Glomerular visceral epithelial cell (primary cell): ENCODE results near the gene ZSWIM4.

Source experiments
- DNase-seq: peaks from one replicate; pipeline ENCODE4 v3.0.0-alpha.2; 2016; ENCODE audit errors: extremely low spot score

Gene ZSWIM4

DNA sequence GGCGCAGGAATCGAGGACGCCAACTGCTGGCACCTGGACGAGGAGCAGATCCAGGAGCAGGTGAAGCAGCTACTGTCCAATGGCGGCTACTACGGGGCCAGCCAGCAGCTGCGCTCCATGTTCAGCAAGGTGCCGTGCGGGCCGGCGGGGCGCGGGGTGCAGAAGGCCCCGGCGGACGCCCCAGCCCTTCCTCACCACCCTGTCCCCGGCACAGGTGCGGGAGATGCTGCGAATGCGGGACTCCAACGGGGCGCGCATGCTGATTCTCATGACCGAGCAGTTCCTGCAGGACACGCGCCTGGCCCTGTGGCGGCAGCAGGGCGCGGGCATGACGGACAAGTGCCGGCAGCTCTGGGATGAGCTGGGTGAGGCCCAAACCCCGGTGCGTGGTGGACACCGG is 13.6 kb downstream of the ZSWIM4 start:
- DNase-seq: no peak

DNA sequence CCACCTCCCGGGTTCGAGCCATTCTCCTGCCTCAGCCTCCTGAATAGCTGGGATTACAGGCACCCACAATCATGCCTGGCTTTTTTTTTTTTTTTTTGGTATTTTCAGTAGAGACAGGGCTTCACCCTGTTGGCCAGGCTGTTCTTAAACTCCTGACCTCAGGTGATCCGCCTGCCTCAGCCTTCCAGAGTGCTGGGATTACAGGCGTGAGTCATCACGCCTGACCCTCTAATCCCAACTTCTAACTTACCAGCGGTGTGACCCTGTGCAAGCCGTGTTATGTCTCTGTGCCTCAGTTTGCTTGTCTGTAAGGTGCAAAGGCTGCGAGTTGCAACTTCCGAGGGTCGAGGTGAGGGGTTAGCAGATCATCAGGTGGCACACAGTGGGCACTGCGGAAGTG is 17.3 kb downstream of the ZSWIM4 start:
- no peak for DNase-seq

- no peak for DNase-seq
These were observed 17.9 kb downstream of the ZSWIM4 start for GRCh38 chr19:13813147-13813546.

DNA sequence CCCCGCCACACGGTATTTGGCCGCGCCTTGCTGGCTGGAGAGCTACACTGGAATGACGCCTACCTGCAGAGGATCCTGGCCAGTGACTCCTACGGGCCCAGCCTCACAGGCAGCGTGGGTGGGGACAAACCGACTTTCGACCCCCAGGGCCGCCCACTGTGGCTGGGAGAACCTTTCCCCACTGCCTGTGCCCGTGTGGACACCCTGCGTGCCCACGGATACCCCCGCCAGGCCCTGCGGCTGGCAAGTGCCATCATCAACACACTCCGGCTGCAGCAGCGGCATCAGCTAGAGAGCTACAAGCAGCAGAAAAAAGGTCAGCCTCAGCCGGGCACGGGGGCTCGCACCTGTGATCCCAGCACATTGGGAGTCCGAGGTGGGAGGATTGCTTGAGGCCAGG is 19.3 kb downstream of the ZSWIM4 start:
- no peak for DNase-seq

- no peak for DNase-seq
These were observed 21.9 kb downstream of the ZSWIM4 start for GRCh38 chr19:13817018-13817614.

- no peak for DNase-seq
These were observed 22.6 kb downstream of the ZSWIM4 start for GRCh38 chr19:13817615-13818371.

- DNase-seq: no peak
These were observed 24.0 kb downstream of the ZSWIM4 start for GRCh38 chr19:13819238-13819637.

DNA sequence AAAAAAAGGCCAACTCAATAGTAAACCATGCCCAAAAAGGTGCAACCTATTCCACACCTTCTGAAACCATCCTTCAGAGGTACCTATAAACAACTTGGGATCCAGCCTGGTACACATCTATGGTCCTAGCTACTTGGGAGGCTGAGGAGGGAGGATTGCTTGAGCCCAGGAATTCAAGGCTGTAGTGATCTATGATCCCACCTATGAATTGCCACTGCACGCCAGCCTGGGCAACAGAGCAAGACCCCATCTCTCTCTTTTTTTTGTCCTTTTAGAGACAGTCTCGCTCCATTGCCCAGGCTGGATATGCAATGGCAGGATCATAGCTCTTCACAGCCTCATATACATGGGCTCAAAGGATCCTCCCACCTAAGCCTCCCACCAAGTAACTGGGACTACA is 26.0 kb downstream of the ZSWIM4 start:
- no peak for DNase-seq

DNA sequence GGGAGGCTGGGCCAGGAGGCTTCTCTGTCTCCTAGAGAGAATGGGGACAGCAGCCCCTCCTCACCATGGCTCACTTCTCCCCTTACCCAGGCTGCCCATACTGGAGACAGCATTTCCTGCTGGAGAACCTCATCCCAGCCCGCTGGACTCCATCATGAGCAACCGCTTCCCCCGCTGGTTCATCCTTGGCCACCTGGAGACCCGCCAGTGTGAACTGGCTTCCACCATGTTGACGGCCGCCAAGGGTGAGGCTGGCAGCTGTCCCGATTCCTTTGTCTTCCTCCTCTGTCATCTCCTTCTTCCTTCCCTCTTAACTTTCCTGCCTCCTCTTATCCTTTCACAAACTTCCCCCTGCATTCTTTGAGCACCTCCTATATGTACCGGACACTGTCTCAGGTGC is 28.0 kb downstream of the ZSWIM4 start:
- no peak for DNase-seq

GRCh38 chr19:13823901-13824300 is 28.7 kb downstream of the ZSWIM4 start:
- no peak for DNase-seq

- DNase-seq: no peak
These were observed 29.5 kb downstream of the ZSWIM4 start for GRCh38 chr19:13824703-13825102.

DNA sequence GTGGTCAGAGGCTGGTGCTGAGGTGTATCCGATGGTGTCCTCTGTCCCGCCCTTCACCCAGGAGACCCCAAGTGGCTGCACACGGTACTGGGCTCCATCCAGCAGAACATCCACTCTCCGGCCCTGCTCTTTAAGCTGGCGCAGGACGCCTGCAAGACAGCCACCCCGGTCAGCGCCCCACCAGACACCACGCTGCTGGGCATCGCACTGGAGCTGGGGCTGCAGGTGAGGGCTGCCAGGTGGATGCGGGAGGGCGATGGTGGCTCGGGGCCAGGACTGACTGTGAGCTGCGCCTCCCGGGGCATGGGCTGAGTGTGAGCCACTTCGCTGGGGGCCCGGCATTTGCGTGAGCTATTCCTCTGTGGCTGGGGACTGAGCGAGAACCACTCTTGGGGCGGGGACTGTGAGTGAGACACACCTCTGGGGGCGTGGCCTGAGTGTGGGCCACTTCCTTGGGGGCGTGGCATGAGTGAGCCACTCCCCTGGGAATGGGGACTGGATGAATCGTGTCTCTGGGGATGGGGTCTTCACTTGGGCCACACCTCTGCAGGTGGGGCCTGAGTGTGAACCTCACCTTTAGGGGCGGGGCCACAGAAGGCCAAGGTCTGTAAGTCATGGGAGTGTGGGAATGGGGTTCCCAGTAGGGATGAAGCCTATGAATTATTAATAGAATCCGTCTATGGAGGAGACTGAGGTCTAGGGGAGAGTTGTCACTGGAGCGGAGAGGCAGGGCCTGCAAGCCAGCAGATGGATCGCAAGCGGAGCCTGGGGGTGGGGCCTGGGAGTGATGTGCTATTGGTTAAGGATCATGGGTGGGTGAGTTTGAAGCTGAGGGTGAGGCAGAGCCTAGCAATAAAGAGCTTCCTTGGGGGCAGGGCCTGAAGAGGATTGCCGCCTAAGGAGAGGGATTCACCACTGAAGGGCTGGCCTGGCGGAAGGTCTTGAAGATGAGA is 30.5 kb downstream of the ZSWIM4 start:
- no peak for DNase-seq

- no peak for DNase-seq
These were observed 31.5 kb downstream of the ZSWIM4 start for GRCh38 chr19:13826652-13827235.

DNA sequence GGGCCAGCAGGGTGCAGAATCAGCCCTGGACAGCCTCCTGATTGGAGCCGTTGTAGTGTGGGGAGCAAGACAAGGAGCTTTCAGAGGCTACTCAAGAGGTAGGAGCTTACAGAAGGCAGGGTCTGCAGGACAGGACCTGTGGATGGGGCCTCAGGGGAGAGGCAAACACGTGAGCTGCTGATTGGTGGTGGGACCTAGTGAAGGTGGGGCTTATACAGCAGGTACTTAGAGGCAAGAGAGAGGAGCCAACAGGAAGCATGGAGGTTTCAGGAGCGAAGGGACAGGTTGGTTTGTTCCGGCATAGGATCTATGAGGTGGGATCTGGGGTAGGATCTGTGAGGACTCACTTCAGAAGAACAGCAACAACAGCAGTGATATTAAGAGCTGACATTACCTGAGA is 32.4 kb downstream of the ZSWIM4 start:
- DNase-seq: no peak

DNA sequence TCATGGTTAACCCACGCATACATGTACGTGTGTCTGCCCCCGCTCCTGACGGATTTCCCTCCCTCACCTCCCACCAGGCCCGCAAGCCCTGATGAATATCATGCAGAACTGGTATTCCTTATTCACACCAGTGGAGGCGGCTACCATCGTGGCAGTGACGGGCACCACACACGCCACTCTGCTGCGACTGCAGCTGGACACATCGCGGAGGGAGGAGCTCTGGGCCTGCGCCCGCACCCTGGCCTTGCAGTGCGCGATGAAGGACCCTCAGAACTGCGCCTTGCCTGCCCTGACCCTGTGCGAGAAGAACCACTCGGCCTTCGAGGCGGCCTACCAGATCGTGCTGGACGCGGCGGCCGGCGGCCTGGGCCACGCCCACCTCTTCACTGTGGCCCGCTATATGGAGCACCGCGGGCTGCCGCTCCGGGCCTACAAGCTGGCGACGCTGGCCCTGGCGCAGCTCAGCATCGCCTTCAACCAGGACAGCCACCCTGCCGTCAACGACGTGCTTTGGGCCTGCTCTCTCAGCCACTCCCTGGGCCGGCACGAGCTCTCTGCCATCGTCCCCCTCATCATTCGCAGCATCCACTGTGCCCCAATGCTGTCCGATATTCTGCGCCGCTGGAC is 35.0 kb downstream of the ZSWIM4 start:
- DNase-seq: no peak

- no peak for DNase-seq
These were observed 35.7 kb downstream of the ZSWIM4 start for GRCh38 chr19:13830741-13831536.

DNA sequence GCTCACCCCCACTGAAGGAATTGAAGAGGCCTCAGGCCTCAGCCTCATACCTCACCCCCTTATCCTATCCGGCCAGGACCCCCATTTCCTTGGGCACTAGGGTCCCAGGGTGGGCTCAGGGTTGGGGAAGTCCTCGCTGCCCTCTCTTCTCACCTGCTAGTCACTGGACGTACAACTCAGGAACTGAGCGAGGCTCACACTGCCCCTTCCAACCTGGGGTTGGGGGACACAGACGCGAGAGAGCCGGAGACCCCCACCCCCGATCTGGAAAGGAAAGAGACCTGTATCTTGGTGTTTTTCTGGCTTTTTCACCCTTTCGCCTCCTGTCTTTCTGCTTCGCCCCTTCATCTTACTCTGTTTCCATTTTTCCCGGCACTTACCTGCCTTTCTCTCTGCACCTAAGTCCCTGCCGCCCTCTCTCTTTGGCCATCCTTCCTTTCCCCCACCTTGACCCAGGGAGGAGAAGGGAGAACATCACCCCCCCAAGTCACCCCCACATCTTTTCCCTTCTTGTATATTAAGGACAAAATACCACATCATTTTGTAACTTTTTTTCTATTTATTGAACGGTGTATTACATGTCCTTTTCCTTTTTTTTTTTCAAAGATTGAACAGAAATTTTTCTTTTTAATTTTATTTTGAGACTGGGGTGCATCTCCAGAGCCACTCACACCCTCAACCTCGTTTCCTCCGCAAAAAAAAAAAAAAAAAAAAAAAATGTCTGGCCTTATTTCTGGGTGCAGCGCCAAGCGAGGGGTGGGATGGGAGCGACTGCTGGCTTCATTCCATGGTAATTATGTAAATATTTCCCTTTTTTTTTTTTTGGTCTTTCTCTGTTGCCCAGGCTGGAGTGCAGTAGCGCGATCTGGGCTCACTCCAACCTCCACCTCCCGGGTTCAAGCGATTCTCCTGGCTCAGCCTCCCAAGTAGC is 36.6 kb downstream of the ZSWIM4 start:
- no peak for DNase-seq

DNA sequence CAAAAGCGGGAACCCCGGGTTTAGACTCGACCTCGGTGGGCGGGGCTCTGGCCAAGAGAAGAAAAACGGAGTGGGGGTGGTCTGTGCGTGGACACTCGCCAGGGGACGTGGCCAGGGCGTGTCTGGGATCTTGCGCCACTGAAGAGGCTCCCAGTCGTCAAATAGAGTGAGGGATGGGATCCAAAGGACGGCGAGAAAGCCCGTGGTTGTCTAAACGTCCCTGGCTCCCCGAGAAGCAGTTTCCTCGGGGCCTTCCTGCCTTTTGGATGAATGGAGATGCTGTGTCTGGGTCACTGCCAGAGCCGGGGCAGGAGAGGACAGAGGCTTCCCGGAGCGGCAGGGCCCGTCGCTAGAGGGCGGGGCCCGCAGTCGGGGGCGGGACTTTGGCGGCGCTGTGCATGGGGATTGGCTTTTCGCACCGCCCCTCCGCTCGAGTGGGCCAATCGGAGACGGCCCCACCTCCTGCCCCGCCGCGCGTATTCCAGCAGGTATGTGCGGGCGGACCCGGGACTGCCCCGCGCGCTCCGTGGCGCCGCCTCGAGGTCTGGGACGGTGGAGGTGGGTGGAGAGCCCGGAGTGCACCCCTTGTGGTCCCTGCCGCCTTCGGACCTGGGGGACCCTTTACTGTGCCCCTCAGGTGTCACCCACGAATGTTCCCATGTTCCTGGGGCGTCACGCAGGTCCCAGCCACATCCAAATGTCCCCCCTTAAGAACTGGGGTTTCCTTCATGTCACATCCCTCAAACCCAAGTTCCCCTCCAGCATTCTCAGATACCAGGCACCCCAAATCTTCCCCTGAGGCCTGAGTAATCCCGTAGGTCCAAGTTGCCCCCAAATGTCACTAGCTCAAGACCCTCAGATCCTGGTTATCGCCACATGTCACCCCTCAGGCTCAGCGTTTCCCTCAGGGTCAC is 38.3 kb downstream of the ZSWIM4 start:
- peak; percentile 95 for DNase-seq
